Measurements from ENCODE around the gene SLC6A11.
A peak's percentile ranks its signal among the peaks of the same experiment; 100 is the strongest.

SLC6A11 gene

GRCh38 chr3:10935846-10936631, 120.0 kb downstream of the SLC6A11 start:
- no peak for DNase-seq (ENCODE audit: low spot score)
- TF ChIP-seq CTCF (IDR thresholded peaks at IDR 0.05; ENCODE audit: extremely low read depth, missing control alignments): no peak

GRCh38 chr3:10936686-10937085, 120.7 kb downstream of the SLC6A11 start:
- no peak for DNase-seq (ENCODE audit: low spot score)
- TF ChIP-seq CTCF (IDR thresholded peaks at IDR 0.05; ENCODE audit: extremely low read depth, missing control alignments): no peak

DNA sequence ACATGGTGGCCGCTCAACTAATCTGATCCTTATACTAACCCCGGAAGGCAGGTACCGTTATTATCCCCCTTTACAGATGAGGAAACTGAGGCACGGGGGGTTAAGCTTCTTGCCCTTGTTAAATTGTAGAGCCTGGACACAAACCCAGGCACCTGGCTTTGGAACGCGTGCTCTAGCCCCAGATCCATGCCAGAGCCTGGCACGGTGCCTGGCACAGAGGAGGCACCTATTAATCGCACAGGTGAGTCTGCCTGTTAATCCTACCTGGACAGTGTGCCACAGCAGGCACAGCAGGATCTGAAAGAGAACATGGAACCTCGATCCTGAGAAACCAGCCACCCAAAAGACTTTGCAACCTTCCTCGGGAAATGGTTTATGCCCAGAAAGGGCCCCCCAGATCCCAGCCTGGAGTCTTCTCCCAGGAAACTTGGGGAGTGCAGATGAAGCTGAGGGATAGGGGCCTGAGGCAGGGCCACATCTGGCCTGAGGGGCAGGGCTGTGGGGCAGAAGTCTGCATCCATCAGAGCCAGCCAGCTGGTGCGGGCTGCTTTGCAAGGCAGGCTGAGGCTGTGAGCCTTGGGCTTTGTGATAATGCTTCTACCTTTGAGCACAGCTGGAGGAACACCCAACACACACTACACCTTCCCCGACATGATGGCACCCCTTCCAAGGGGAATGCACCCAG, 121.3 kb downstream of the SLC6A11 start:
- no peak for TF ChIP-seq CTCF (IDR thresholded peaks at IDR 0.05; ENCODE audit: extremely low read depth, missing control alignments)
- DNase-seq (ENCODE audit: low spot score): no peak

- TF ChIP-seq CTCF (IDR thresholded peaks at IDR 0.05; ENCODE audit: extremely low read depth, missing control alignments): no peak
- DNase-seq (ENCODE audit: low spot score): no peak
Observed at GRCh38 chr3:10939556-10939955, 123.5 kb downstream of the SLC6A11 start.

- no peak for DNase-seq (ENCODE audit: low spot score)
Observed at GRCh38 chr3:10940106-10940505, 124.1 kb downstream of the SLC6A11 start.

GRCh38 chr3:10941972-10942371, 125.9 kb downstream of the SLC6A11 start:
- TF ChIP-seq CTCF (IDR thresholded peaks at IDR 0.05; ENCODE audit: extremely low read depth, missing control alignments): peak; percentile 55
- DNase-seq (ENCODE audit: low spot score): no peak

More at GRCh38 chr3:10940106-10940505, 124.1 kb downstream of the SLC6A11 start:
- TF ChIP-seq CTCF (IDR thresholded peaks at IDR 0.05; ENCODE audit: extremely low read depth, missing control alignments): no peak

DNA sequence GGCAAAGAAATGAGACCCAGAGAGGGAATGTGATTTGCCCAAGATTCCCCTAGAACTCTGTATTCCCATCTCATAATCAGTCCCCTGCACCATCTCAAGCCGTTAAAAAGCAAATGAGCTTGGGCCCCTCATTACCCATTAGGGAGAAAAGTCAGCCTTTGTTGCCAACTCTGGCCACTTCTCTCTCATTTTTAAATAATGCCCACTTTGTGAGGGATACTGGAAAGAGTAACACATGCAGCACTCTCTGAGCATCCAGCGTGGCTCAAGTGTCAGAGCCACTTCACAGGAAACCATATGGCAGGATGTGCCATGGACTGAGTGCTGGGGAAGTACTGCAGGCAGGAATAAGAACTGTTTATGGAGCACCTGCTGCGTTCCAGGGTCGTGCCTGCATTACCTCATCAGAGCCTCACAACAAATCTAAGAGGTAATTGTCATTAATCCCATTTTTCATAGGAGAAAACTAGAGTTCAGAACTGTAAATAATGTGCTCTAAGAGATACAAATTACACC, 126.7 kb downstream of the SLC6A11 start:
- no peak for DNase-seq (ENCODE audit: low spot score)

More for the DNA sequence above, 126.7 kb downstream of the SLC6A11 start:
- TF ChIP-seq CTCF (IDR thresholded peaks at IDR 0.05; ENCODE audit: extremely low read depth, missing control alignments): no peak
